IMR-90 (cell line): ENCODE data around the gene APBB3. TPM values are rescaled to one million over a fixed set of nuclear protein-coding genes. Genes with fewer than 3 reads are reported as not detected.

Experiments used
- ATAC-seq: fragments of 200-7000 bp; cut with Tn5 transposase; 2 replicates; pipeline ENCODE4 v1.9.1; 2020; ENCODE audit warnings: low read depth, mild to moderate bottlenecking, moderate library complexity
- BruUV-seq: library from RNA; stranded (reverse); fragments of 400-500 nt; replicated peaks from 2 replicates; lab custom pipeline; 2021; lab: Mats Ljungman, UMichigan
- CTCF ChIA-PET: fragments of 300-600 bp; formaldehyde crosslinking; extraction: SDS; loops from one replicate; lab custom pipeline; 2021; ENCODE audit warnings: antibody characterized with exemption; lab: Yijun Ruan, JAX
- POLR2A ChIA-PET: fragments of 300-600 bp; sonication (Branson Sonifier 250); formaldehyde crosslinking; loops from one replicate; lab custom pipeline; 2022; ENCODE audit warnings: antibody characterized with exemption; ENCODE audit not compliant: unreplicated experiment; lab: Charles Lee
- DNase-seq: peaks from one replicate; pipeline ENCODE4 v3.0.0; 2013
- H2AFZ ChIP-seq: replicated peaks from 2 replicates; pipeline ENCODE3; 2013; ENCODE audit warnings: low read length, mild to moderate bottlenecking; ENCODE audit not compliant: poor library complexity
- H2AK5ac ChIP-seq: 2 replicates; pipeline ENCODE4 v1.6.1; 2013; ENCODE audit warnings: low read depth, low read length, inconsistent platforms
- H2AK9ac ChIP-seq: replicated peaks from 2 replicates; pipeline ENCODE3; 2013; ENCODE audit warnings: mild to moderate bottlenecking, low read depth, low read length, moderate library complexity; ENCODE audit not compliant: poor library complexity
- H2BK120ac ChIP-seq: 2 replicates; pipeline ENCODE4 v1.6.1; 2013; ENCODE audit warnings: low read depth, low read length, inconsistent platforms
- H2BK15ac ChIP-seq: 3 replicates; pipeline ENCODE4 v1.6.1; 2013; ENCODE audit warnings: low read depth, low read length, inconsistent platforms
- H2BK20ac ChIP-seq: 2 replicates; pipeline ENCODE4 v1.6.1; 2013; ENCODE audit warnings: low read depth, mild to moderate bottlenecking, inconsistent platforms, low read length, moderate library complexity
- H2BK5ac ChIP-seq: 2 replicates; pipeline ENCODE4 v1.6.1; 2013; ENCODE audit warnings: mild to moderate bottlenecking, low read depth, low read length, inconsistent platforms; ENCODE audit not compliant: poor library complexity, severe bottlenecking
- H3K14ac ChIP-seq: replicated peaks from 2 replicates; pipeline ENCODE4 v1.6.1; 2013; ENCODE audit warnings: low read depth, low read length, inconsistent platforms
- H3K18ac ChIP-seq: 2 replicates; pipeline ENCODE4 v1.6.1; 2013; ENCODE audit warnings: low read depth, low read length, control low read depth
- H3K23ac ChIP-seq: 2 replicates; pipeline ENCODE4 v1.6.1; 2013; ENCODE audit warnings: low read depth, low read length, inconsistent platforms
- H3K27ac ChIP-seq: 2 replicates; pipeline ENCODE4 v1.5.1; 2013; ENCODE audit warnings: mild to moderate bottlenecking, control low read depth, low read length; ENCODE audit not compliant: insufficient read depth
- H3K27me3 ChIP-seq: 2 replicates; pipeline ENCODE4 v1.6.1; 2013; ENCODE audit warnings: low read length; ENCODE audit not compliant: control insufficient read depth, insufficient read depth
- H3K36me3 ChIP-seq: 2 replicates; pipeline ENCODE4 v1.6.1; 2013; ENCODE audit warnings: low read length, mixed read lengths; ENCODE audit not compliant: control insufficient read depth, insufficient read depth
- H3K4ac ChIP-seq: 2 replicates; pipeline ENCODE4 v1.6.1; 2013; ENCODE audit warnings: low read depth, low read length, inconsistent platforms
- H3K4me1 ChIP-seq: 2 replicates; pipeline ENCODE4 v1.6.1; 2013; ENCODE audit warnings: low read length, mixed read lengths; ENCODE audit not compliant: control insufficient read depth, insufficient read depth
- H3K4me2 ChIP-seq: 2 replicates; pipeline ENCODE4 v1.6.1; 2013; ENCODE audit warnings: low read depth, mild to moderate bottlenecking, control low read depth, low read length, moderate library complexity
- H3K4me3 ChIP-seq: 2 replicates; pipeline ENCODE4 v1.5.1; 2013; ENCODE audit warnings: low read depth, mild to moderate bottlenecking, control low read depth, low read length, moderate library complexity; ENCODE audit not compliant: insufficient read depth
- H3K56ac ChIP-seq: 2 replicates; pipeline ENCODE4 v1.6.1; 2013; ENCODE audit warnings: low read length, inconsistent platforms; ENCODE audit not compliant: insufficient read depth; ENCODE audit errors: extremely low read depth
- H3K79me1 ChIP-seq, 2 experiments: 2 replicates each; pipeline ENCODE4 v1.6.1; 2013; ENCODE audit warnings: low read length in 2 of 2, inconsistent platforms in 1 of 2, low read depth in 1 of 2
- H3K9ac ChIP-seq: 2 replicates; pipeline ENCODE4 v1.6.1; 2013; ENCODE audit warnings: low read depth, low read length, control low read depth
- H3K9me1 ChIP-seq: 2 replicates; pipeline ENCODE4 v1.6.1; 2013; ENCODE audit warnings: low read length, inconsistent platforms; ENCODE audit not compliant: insufficient read depth
- H3K9me3 ChIP-seq: 2 replicates; pipeline ENCODE4 v1.6.1; 2013; ENCODE audit warnings: low read length; ENCODE audit not compliant: control insufficient read depth, insufficient read depth
- H4K20me1 ChIP-seq: 2 replicates; pipeline ENCODE4 v1.6.1; 2013; ENCODE audit warnings: low read length, inconsistent platforms; ENCODE audit not compliant: insufficient read depth
- H4K5ac ChIP-seq: 2 replicates; pipeline ENCODE4 v1.6.1; 2013; ENCODE audit warnings: mild to moderate bottlenecking, low read depth, low read length, control low read depth
- H4K8ac ChIP-seq, 2 experiments: 2 replicates each; pipeline ENCODE4 v1.6.1; 2013; ENCODE audit warnings: low read depth in 2 of 2, low read length in 2 of 2, control low read depth in 1 of 2, inconsistent platforms in 1 of 2
- H4K91ac ChIP-seq: 2 replicates; pipeline ENCODE4 v1.6.1; 2013; ENCODE audit warnings: low read depth, low read length, inconsistent platforms; ENCODE audit not compliant: insufficient read depth
- CEBPB ChIP-seq: IDR thresholded peaks from 2 replicates; pipeline ENCODE4 v1.6.1; 2012; ENCODE audit warnings: low read depth, low read length, improper control_type of control experiment
- CTCF ChIP-seq: conservative IDR thresholded peaks from 2 replicates; pipeline ENCODE4 v1.5.1; 2012; ENCODE audit warnings: mild to moderate bottlenecking, low read depth, low read length, improper control_type of control experiment
- ELK1 ChIP-seq: fragments of 150-350 bp; IDR thresholded peaks from 2 replicates; pipeline ENCODE4 v1.6.1; 2016; ENCODE audit warnings: low read depth, mild to moderate bottlenecking, low read length, moderate library complexity, borderline replicate concordance
- FOS ChIP-seq: fragments of 150-350 bp; IDR thresholded peaks from 2 replicates; pipeline ENCODE4 v1.6.1; 2016; ENCODE audit warnings: low read depth, low read length
- MAFK ChIP-seq: IDR thresholded peaks from 2 replicates; pipeline ENCODE4 v1.6.1; 2012; ENCODE audit warnings: low read depth, low read length, improper control_type of control experiment
- MAZ ChIP-seq: IDR thresholded peaks from 2 replicates; pipeline ENCODE4 v1.6.1; 2012; ENCODE audit warnings: low read depth, mild to moderate bottlenecking, low read length, improper control_type of control experiment, moderate library complexity, borderline replicate concordance
- MXI1 ChIP-seq: IDR thresholded peaks from 2 replicates; pipeline ENCODE4 v1.6.1; 2012; ENCODE audit warnings: low read depth, mild to moderate bottlenecking, low read length, moderate library complexity, borderline replicate concordance
- NFE2L2 ChIP-seq: fragments of 150-350 bp; IDR thresholded peaks from 2 replicates; pipeline ENCODE4 v1.6.1; 2016; ENCODE audit warnings: low read depth, mild to moderate bottlenecking, low read length
- POLR2A ChIP-seq: IDR thresholded peaks from 2 replicates; pipeline ENCODE4 v1.6.1; 2012; ENCODE audit warnings: mild to moderate bottlenecking, low read depth, low read length
- RAD21 ChIP-seq: IDR thresholded peaks from 2 replicates; pipeline ENCODE4 v1.6.1; 2012; ENCODE audit warnings: low read length, improper control_type of control experiment
- RCOR1 ChIP-seq: IDR thresholded peaks from 2 replicates; pipeline ENCODE4 v1.6.1; 2012; ENCODE audit warnings: mild to moderate bottlenecking, low read length, improper control_type of control experiment; ENCODE audit not compliant: insufficient replicate concordance
- RFX5 ChIP-seq: IDR thresholded peaks from 2 replicates; pipeline ENCODE4 v1.8.0; 2012; ENCODE audit warnings: low read depth, mild to moderate bottlenecking, low read length, moderate library complexity
- SMC3 ChIP-seq: fragments of 150-350 bp; IDR thresholded peaks from 2 replicates; pipeline ENCODE4 v1.6.1; 2016; ENCODE audit warnings: low read depth, mild to moderate bottlenecking, antibody characterized with exemption, low read length, moderate library complexity
- USF2 ChIP-seq: fragments of 150-350 bp; IDR thresholded peaks from 2 replicates; pipeline ENCODE4 v1.6.1; 2017; ENCODE audit warnings: mild to moderate bottlenecking, antibody characterized with exemption, low read length, low read depth
- WGBS, 2 experiments: methylation state at CpG; one replicate each; pipeline versions ENCODE4 v1.1.5 to v1.1.7; 2013; ENCODE audit warnings: missing lambda C conversion rate in 2 of 2; ENCODE audit not compliant: insufficient read length in 1 of 2; ENCODE audit errors: extremely low coverage in 2 of 2; 5-methylcytosine and 5-hydroxymethylcytosine counted together
- dilution Hi-C: fragments of 300-500 bp; cut with HindIII; formaldehyde crosslinking; loops from one replicate; pipeline ENCODE4 v1.14.3; 2018; ENCODE audit warnings: low sequenced_read_pairs; ENCODE audit not compliant: unreplicated experiment
- in situ Hi-C: fragments of 300-500 bp; cut with MboI; formaldehyde crosslinking; loops from 3 replicates; pipeline ENCODE4 v1.14.3; 2019; ENCODE audit warnings: low sequenced_read_pairs, inconsistent platforms, mixed read lengths
- intact Hi-C: fragments of 100-400 bp; cut with micrococcal nuclease; formaldehyde crosslinking; loops from 2 replicates; pipeline ENCODE4 v1.10.0; 2022
- polyA plus RNA-seq, 3 experiments: library from polyadenylated mRNA; depleted of rRNA; stranded (reverse); fragments of >200 nt; gene quantifications; 2 replicates each; pipeline ENCODE4 v1.2.3, GENCODE V29; 2012; ENCODE audit warnings: low replicate concordance in 1 of 3
- total RNA-seq: library from RNA; depleted of rRNA; stranded (reverse); fragments of >200 nt; gene quantifications from 2 replicates; pipeline ENCODE4 v1.2.3, GENCODE V29; 2012

The APBB3 gene
- total and polyA plus RNA-seq, 2 of the 4 experiments (the other 2 are of a cell fraction): 6.6 to 23.8 TPM

GRCh38 chr5:140602147-140602546, 37.7 kb upstream of the APBB3 start:
- Histone ChIP-seq H2AK5ac (no peak overlapping the region), H3K18ac (no peak overlapping the region), H3K9me1 (no peaks in the 10 kb centered on the region), H4K91ac (no peak overlapping the region), H4K20me1 (no peaks in the 10 kb centered on the region), H4K5ac (no peak overlapping the region), H3K4me1 (peaks cover 2% of the 10 kb centered on the region), H3K4ac (no peak overlapping the region), H3K79me1 (no peaks in the 10 kb centered on the region), H3K9me3 (no peaks in the 10 kb centered on the region), H3K14ac (no peak overlapping the region), H3K56ac (no peak overlapping the region), H2BK20ac (no peak overlapping the region), H3K4me3 (no peak overlapping the region), H3K27me3 (peaks cover 2% of the 10 kb centered on the region), H2BK120ac (no peak overlapping the region), H2BK15ac (peak overlapping the region; percentile 83; the same call in 1 of the 3 replicates), H3K36me3 (no peaks in the 10 kb centered on the region), H2AK9ac (no peak overlapping the region), H3K4me2 (no peak overlapping the region), H4K8ac (no peak overlapping the region), H2BK5ac (no peak overlapping the region), H3K23ac (no peak overlapping the region), H2AFZ (no peak overlapping the region), H3K9ac (no peak overlapping the region), H3K27ac (no peak overlapping the region)
- no TSS peak for BruUV-seq
- in situ Hi-C loops: no loop called here
- ATAC-seq (no peak), DNase-seq (no peak)
- no peak for TF ChIP-seq RFX5
- TF ChIP-seq FOS: no peak
- TF ChIP-seq SMC3: no peak
- no peak for TF ChIP-seq RCOR1
- TF ChIP-seq USF2: no peak
- no peak for TF ChIP-seq RAD21
- TF ChIP-seq ELK1: no peak
- TF ChIP-seq CTCF: no peak
- no peak for TF ChIP-seq MXI1
- TF ChIP-seq POLR2A: no peak
- TF ChIP-seq CEBPB: no peak
- no peak for TF ChIP-seq MAFK
- no peak for TF ChIP-seq MAZ
- TF ChIP-seq NFE2L2: no peak
- intact Hi-C loops: no loop called here
- dilution Hi-C loops: no loop called here
- CTCF ChIA-PET: no interaction called here
- POLR2A ChIA-PET: no interaction called here
- WGBS, 2 experiments: 57% methylated on average over 1 of the region's 4 CpGs; no CpG with 5 or more reads in 1 of the 2 experiments
